ENCODE measurements around the gene NAA15.
"Not testable (repeated sequence)": the region's sequence is repeated elsewhere in the genome, so short reads cannot be mapped to it uniquely, and the experiment has no call there.

The NAA15 gene

GRCh38 chr4:139301113-139301820 lies at the start of gene NAA15:
NAA15 (plus strand) TSS chr4:139301505; CDS start chr4:139301778, 273 bp downstream.
- DNase-seq, result peak; percentile 62

- DNase-seq, result no peak
Observed at GRCh38 chr4:139253046-139253445, 48.3 kb upstream of the NAA15 start.

GRCh38 chr4:139253713-139254112 lies 47.6 kb upstream of the NAA15 start:
- no peak for DNase-seq

GRCh38 chr4:139255581-139255980 lies 45.7 kb upstream of the NAA15 start:
- not testable (repeated sequence) for DNase-seq

- DNase-seq, result no peak
Observed at GRCh38 chr4:139256349-139256748, 45.0 kb upstream of the NAA15 start.

GRCh38 chr4:139265654-139266053 lies 35.7 kb upstream of the NAA15 start:
- DNase-seq, result no peak

- no peak for DNase-seq
Observed at GRCh38 chr4:139266208-139266582, 35.1 kb upstream of the NAA15 start.

- no peak for DNase-seq
Observed at GRCh38 chr4:139266583-139267257, 34.6 kb upstream of the NAA15 start.

GRCh38 chr4:139267301-139267700 lies 34.0 kb upstream of the NAA15 start:
- DNase-seq, result no peak

- DNase-seq, result no peak
Observed at GRCh38 chr4:139273835-139274234, 27.5 kb upstream of the NAA15 start.

GRCh38 chr4:139274790-139275189 lies 26.5 kb upstream of the NAA15 start:
- DNase-seq, result no peak

GRCh38 chr4:139275281-139275735 lies 26.0 kb upstream of the NAA15 start:
- DNase-seq, result no peak

GRCh38 chr4:139278485-139278884 lies 22.8 kb upstream of the NAA15 start:
- no peak for DNase-seq

GRCh38 chr4:139278912-139279759 lies 22.2 kb upstream of the NAA15 start:
- no peak for DNase-seq

- no peak for DNase-seq
Observed at GRCh38 chr4:139279760-139280620, 21.3 kb upstream of the NAA15 start, which contains the start of gene MGARP. MGARP (minus strand) TSS chr4:139280225; CDS start chr4:139280158, 67 bp downstream.

- no peak for DNase-seq
Observed at GRCh38 chr4:139282065-139282720, 19.1 kb upstream of the NAA15 start.

- no peak for DNase-seq
Observed at GRCh38 chr4:139282721-139283075, 18.6 kb upstream of the NAA15 start.

- no peak for DNase-seq
Observed at GRCh38 chr4:139286186-139286698, 15.1 kb upstream of the NAA15 start.

GRCh38 chr4:139295206-139295941 lies 5.9 kb upstream of the NAA15 start:
- peak; percentile 30 for DNase-seq

- DNase-seq, result no peak
Observed at GRCh38 chr4:139295942-139296299, 5.4 kb upstream of the NAA15 start.

- DNase-seq, result no peak
Observed at GRCh38 chr4:139297001-139297410, 4.3 kb upstream of the NAA15 start.

All from NCI-H187 treated with DMSO at 0.1 percent for 48 hours (cell line).